A549 (cell line): ENCODE data around the gene TNNI2. TPM values are rescaled to one million over a fixed set of nuclear protein-coding genes. Genes with fewer than 3 reads are reported as not detected.

Experiments used
- ATAC-seq, 2 experiments: fragments of 200-7000 bp in 1 of 2; fragments of >200 bp in 1 of 2; cut with Nextera tagmentation in 1 of 2; cut with Tn5 transposase in 1 of 2; 3 replicates each; pipeline versions ENCODE4 v1.8.0 to v1.9.1; 2018 to 2020; ENCODE audit warnings: mild to moderate bottlenecking in 1 of 2, moderate library complexity in 1 of 2
- CTCF ChIA-PET: fragments of 300-600 bp; sonication (Branson Sonifier 250); formaldehyde crosslinking; extraction: SDS; loops from one replicate; lab custom pipeline; 2021; ENCODE audit warnings: antibody characterized with exemption, inconsistent platforms; lab: Yijun Ruan, JAX
- POLR2A ChIA-PET: fragments of 350-600 bp; formaldehyde crosslinking; extraction: SDS; loops from one replicate; lab custom pipeline; 2021; ENCODE audit warnings: antibody characterized with exemption, inconsistent platforms; lab: Yijun Ruan, JAX
- DNase-seq, 2 experiments: peaks; one replicate each; pipeline versions ENCODE4 v3.0.0 to v3.0.0-alpha.2; 2011 to 2016; ENCODE audit warnings: low read depth in 1 of 2, low spot score in 1 of 2
- FAIRE-seq: peaks from 2 replicates; lab custom pipeline; 2011; peaks lifted over from hg19 to GRCh38; lab: Jason Lieb, UNC
- H3K27ac ChIP-seq, 2 experiments: fragments of >200 bp; sonication (Bioruptor Twin); formaldehyde crosslinking; 3 replicates each; pipeline ENCODE4 v1.5.1; 2016 to 2017
- H3K4me1 ChIP-seq: fragments of >200 bp; sonication (Bioruptor Twin); formaldehyde crosslinking; 3 replicates; pipeline ENCODE4 v1.6.1; 2016
- H3K4me2 ChIP-seq: fragments of >200 bp; sonication (Bioruptor Twin); formaldehyde crosslinking; 3 replicates; pipeline ENCODE4 v1.6.1; 2016
- H3K4me3 ChIP-seq: fragments of >200 bp; sonication (Bioruptor Twin); formaldehyde crosslinking; 3 replicates; pipeline ENCODE4 v1.5.1; 2016
- H3K9me3 ChIP-seq: fragments of >200 bp; sonication (Bioruptor Twin); formaldehyde crosslinking; 3 replicates; pipeline ENCODE4 v1.6.1; 2016
- BHLHE40 ChIP-seq: IDR thresholded peaks from 2 replicates; pipeline ENCODE4 v1.6.1; 2012; ENCODE audit warnings: low read depth, low read length, inconsistent platforms
- CBX2 ChIP-seq: fragments of 200-600 bp; sonication (generic); IDR thresholded peaks from 2 replicates; pipeline ENCODE4 v1.6.1; 2016; ENCODE audit warnings: low read depth, mild to moderate bottlenecking, borderline replicate concordance
- CEBPB ChIP-seq, 2 experiments: fragments of >200 bp in 1 of 2; sonication (Bioruptor Twin) in 1 of 2; formaldehyde crosslinking in 1 of 2; IDR thresholded peaks; 2 replicates each; pipeline ENCODE4 v1.6.1; 2012 to 2016
- CHD2 ChIP-seq: fragments of 150-350 bp; IDR thresholded peaks from 2 replicates; pipeline ENCODE4 v1.6.1; 2014; ENCODE audit warnings: low read length; ENCODE audit not compliant: partially characterized antibody
- CHD4 ChIP-seq: fragments of 200-600 bp; sonication (generic); IDR thresholded peaks from 2 replicates; pipeline ENCODE4 v1.6.1; 2016; ENCODE audit warnings: antibody characterized with exemption, mild to moderate bottlenecking, borderline replicate concordance
- E2F6 ChIP-seq: IDR thresholded peaks from 2 replicates; pipeline ENCODE4 v1.6.1; 2012; ENCODE audit warnings: low read depth, borderline replicate concordance
- EHMT2 ChIP-seq: fragments of 200-600 bp; sonication (generic); IDR thresholded peaks from 2 replicates; pipeline ENCODE4 v1.6.1; 2016; ENCODE audit warnings: antibody characterized with exemption, low read depth, mild to moderate bottlenecking, moderate library complexity
- ELK1 ChIP-seq: fragments of 150-350 bp; IDR thresholded peaks from 2 replicates; pipeline ENCODE4 v1.6.1; 2014; ENCODE audit warnings: low read depth, mild to moderate bottlenecking, low read length
- EP300 ChIP-seq, 2 experiments: fragments of >200 bp; sonication (Bioruptor Twin); formaldehyde crosslinking; IDR thresholded peaks; 2 replicates in 1 of 2; 3 replicates in 1 of 2; pipeline ENCODE4 v1.6.1; 2016 to 2017
- ESRRA ChIP-seq: fragments of 150-350 bp; IDR thresholded peaks from 2 replicates; pipeline ENCODE4 v1.6.1; 2014; ENCODE audit warnings: mild to moderate bottlenecking, low read length, borderline replicate concordance
- HOXB13 ChIP-seq: fragments of 250-450 bp; sonication (Bioruptor Pico); IDR thresholded peaks from 2 replicates; pipeline ENCODE4 v1.5.0; 2020; ENCODE audit warnings: low read depth, mild to moderate bottlenecking, moderate library complexity
- JUN ChIP-seq, 2 experiments: fragments of >200 bp; sonication (Bioruptor Twin); formaldehyde crosslinking; IDR thresholded peaks; 2 replicates in 1 of 2; 3 replicates in 1 of 2; pipeline ENCODE4 v1.6.1; 2016 to 2017
- MAFK ChIP-seq: fragments of 450-650 bp; IDR thresholded peaks from 2 replicates; pipeline ENCODE4 v1.6.1; 2014; ENCODE audit not compliant: partially characterized antibody
- MAX ChIP-seq: IDR thresholded peaks from 2 replicates; pipeline ENCODE4 v1.6.1; 2012
- MYC ChIP-seq: IDR thresholded peaks from 2 replicates; pipeline ENCODE4 v1.6.1; 2012; ENCODE audit warnings: mild to moderate bottlenecking, inconsistent platforms, low read length, improper control_type of control experiment, borderline replicate concordance
- NFE2L2 ChIP-seq: fragments of 150-350 bp; conservative IDR thresholded peaks from 2 replicates; pipeline ENCODE4 v1.6.1; 2014; ENCODE audit warnings: low read length
- NPAS2 ChIP-seq: fragments of 250-450 bp; sonication (Bioruptor Pico); IDR thresholded peaks from 2 replicates; pipeline ENCODE4 v1.8.0; 2022; ENCODE audit warnings: mild to moderate bottlenecking, moderate library complexity, borderline replicate concordance
- NR3C1 ChIP-seq: fragments of >200 bp; sonication (Bioruptor Twin); formaldehyde crosslinking; IDR thresholded peaks from 3 replicates; pipeline ENCODE4 v1.6.1; 2017
- POLR2A ChIP-seq: IDR thresholded peaks from 2 replicates; pipeline ENCODE4 v1.6.1; 2012; ENCODE audit warnings: mild to moderate bottlenecking, low read length
- RCOR1 ChIP-seq: fragments of 150-350 bp; IDR thresholded peaks from 2 replicates; pipeline ENCODE4 v1.6.1; 2014; ENCODE audit warnings: antibody characterized with exemption, low read length, low read depth
- RNF2 ChIP-seq: fragments of 200-600 bp; sonication (generic); IDR thresholded peaks from 2 replicates; pipeline ENCODE4 v1.6.1; 2016; ENCODE audit warnings: low read depth, mild to moderate bottlenecking, antibody characterized with exemption, moderate library complexity, borderline replicate concordance
- SMC3 ChIP-seq: fragments of >200 bp; sonication (Bioruptor Twin); formaldehyde crosslinking; IDR thresholded peaks from 3 replicates; pipeline ENCODE4 v1.6.1; 2018; ENCODE audit warnings: inconsistent platforms
- TFCP2L1 ChIP-seq: fragments of 250-450 bp; sonication (Bioruptor Pico); IDR thresholded peaks from 2 replicates; pipeline ENCODE4 v1.5.0; 2021; ENCODE audit warnings: mild to moderate bottlenecking
- TP53 ChIP-seq: fragments of 250-450 bp; sonication (Bioruptor Pico); IDR thresholded peaks from 2 replicates; pipeline ENCODE4 v1.5.0; 2021; ENCODE audit warnings: mild to moderate bottlenecking, moderate library complexity
- ZC3H11A ChIP-seq: fragments of 450-650 bp; IDR thresholded peaks from 2 replicates; pipeline ENCODE4 v1.6.1; 2014; ENCODE audit warnings: antibody characterized with exemption, mild to moderate bottlenecking
- ZNF302 ChIP-seq: fragments of 250-450 bp; sonication (Bioruptor Pico); IDR thresholded peaks from 2 replicates; pipeline ENCODE4 v1.9.0; 2021; ENCODE audit warnings: inconsistent platforms, mild to moderate bottlenecking, moderate library complexity
- WGBS: methylation state at CpG from one replicate; pipeline ENCODE4 v1.1.6; 2017; ENCODE audit errors: missing lambda C conversion rate; 5-methylcytosine and 5-hydroxymethylcytosine counted together
- polyA plus RNA-seq, 4 experiments: library from polyadenylated mRNA; depleted of rRNA in 3 of 4; stranded (reverse); fragments of >200 nt; fragmentation: RNase III in 1 of 4; extraction: RNeasy Plus Mini Kit Qiagen cat#74134 plus additional on column Dnase treatment in 1 of 4; gene quantifications; 2 replicates in 3 of 4; 3 replicates in 1 of 4; pipeline ENCODE4 v1.2.3, GENCODE V29; 2011 to 2017
- TF ChIP-seq, protein P1 (sequence below): fragments of >200 bp; sonication (Bioruptor Twin); formaldehyde crosslinking; IDR thresholded peaks from 2 replicates; pipeline ENCODE4 v1.6.1; 2016
- TF ChIP-seq, protein P2 (sequence below): fragments of >200 bp; sonication (Bioruptor Twin); formaldehyde crosslinking; IDR thresholded peaks from 3 replicates; pipeline ENCODE4 v1.6.1; 2016

Gene TNNI2
- polyA plus RNA-seq, 2 of the 4 experiments (the other 2 are of a cell fraction) = not detected

- H3K27ac ChIP-seq = no peak overlapping the region
- ChIA-PET POLR2A (no interaction called here), CTCF (interaction anchor here (0.6 to 13.7 kb wide), 17 partner anchors 10 to 328 kb away, joined by 3 to 605 read pairs (median 6); partner anchors contain the start of genes KRTAP5-6 and SYT8)
- TF ChIP-seq SMC3 (no peak), CEBPB (IDR thresholded peaks at IDR 0.05) (no peak), NPAS2 (no peak), POLR2A (no peak), CBX2 (no peak), BHLHE40 (no peak), ZNF302 (CRISPR knock-in tag) (no peak), E2F6 (no peak), EHMT2 (no peak), MYC (no peak), MAX (no peak), JUN (IDR thresholded peaks at IDR 0.05) (no peak)
- TF ChIP-seq, protein P1, sequence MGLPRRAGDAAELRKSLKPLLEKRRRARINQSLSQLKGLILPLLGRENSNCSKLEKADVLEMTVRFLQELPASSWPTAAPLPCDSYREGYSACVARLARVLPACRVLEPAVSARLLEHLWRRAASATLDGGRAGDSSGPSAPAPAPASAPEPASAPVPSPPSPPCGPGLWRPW = no peak
- no peak for ATAC-seq
- H3K9me3 ChIP-seq = 0 out of 3 replicates have a peak, but pooled peaks cover under 1% of the 10 kb centered on the region
- no peak for DNase-seq
- H3K4me3 ChIP-seq = no peak overlapping the region
- no peak for FAIRE-seq
- H3K4me2 ChIP-seq = no peak overlapping the region
- H3K4me1 ChIP-seq = peaks cover 32% of the 10 kb centered on the region
- 87% methylated on average over 11 of the region's 19 CpGs for WGBS
Observed at GRCh38 chr11:1823376-1824220, 15.2 kb upstream of the TNNI2 start.

- no peak for FAIRE-seq
- TF ChIP-seq NFE2L2 (no peak), CHD4 (no peak), HOXB13 (CRISPR knock-in tag) (no peak), RCOR1 (no peak), EP300 (IDR thresholded peaks at IDR 0.05) (no peak), EHMT2 (no peak), ELK1 (no peak), CHD2 (no peak), ZC3H11A (no peak), E2F6 (no peak), NR3C1 (no peak), TFCP2L1 (no peak), RNF2 (no peak), MAFK (no peak), CBX2 (no peak), TP53 (no peak), CEBPB (IDR thresholded peaks at IDR 0.05) (no peak), ESRRA (no peak)
- TF ChIP-seq, protein P2, sequence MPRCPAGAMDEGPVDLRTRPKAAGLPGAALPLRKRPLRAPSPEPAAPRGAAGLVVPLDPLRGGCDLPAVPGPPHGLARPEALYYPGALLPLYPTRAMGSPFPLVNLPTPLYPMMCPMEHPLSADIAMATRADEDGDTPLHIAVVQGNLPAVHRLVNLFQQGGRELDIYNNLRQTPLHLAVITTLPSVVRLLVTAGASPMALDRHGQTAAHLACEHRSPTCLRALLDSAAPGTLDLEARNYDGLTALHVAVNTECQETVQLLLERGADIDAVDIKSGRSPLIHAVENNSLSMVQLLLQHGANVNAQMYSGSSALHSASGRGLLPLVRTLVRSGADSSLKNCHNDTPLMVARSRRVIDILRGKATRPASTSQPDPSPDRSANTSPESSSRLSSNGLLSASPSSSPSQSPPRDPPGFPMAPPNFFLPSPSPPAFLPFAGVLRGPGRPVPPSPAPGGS = no peak
Observed at GRCh38 chr11:1824221-1825038, 14.4 kb upstream of the TNNI2 start.

More at GRCh38 chr11:1824221-1825038, 14.4 kb upstream of the TNNI2 start:
- POLR2A ChIA-PET = no interaction called here
- CTCF ChIA-PET = interaction anchor here (0.9 to 13.7 kb wide), 25 partner anchors 9 to 326 kb away, joined by 3 to 605 read pairs (median 4); partner anchors contain the start of genes CTSD, KRTAP5-6 and SYT8
- H3K4me1 ChIP-seq = peaks cover 40% of the 10 kb centered on the region
- DNase-seq = no peak
- 77% methylated on average over 23 of the region's 23 CpGs for WGBS
- H3K4me3 ChIP-seq = no peak overlapping the region
- H3K27ac ChIP-seq = peak overlapping the region; percentile 73 to 87; a peak in 5 of 6 replicates
- no peak overlapping the region for H3K4me2 ChIP-seq
- no peaks in the 10 kb centered on the region for H3K9me3 ChIP-seq
- ATAC-seq = no peak
